Stomach smooth muscle (tissue), 2 donors: ENCODE results near the gene PKHD1.
"Not testable (repeated sequence)": the region's sequence is repeated elsewhere in the genome, so short reads cannot be mapped to it uniquely, and the experiment has no call there.

Source experiments
- H3K27ac ChIP-seq: one replicate; pipeline ENCODE4 v1.7.0; 2013; ENCODE audit warnings: mild to moderate bottlenecking, low read length, inconsistent platforms
- H3K27me3 ChIP-seq, 2 donors: one replicate each; pipeline ENCODE4 v1.7.0; 2013; ENCODE audit warnings: low read length in 2 of 2; ENCODE audit not compliant: insufficient read depth in 2 of 2, control insufficient read depth in 1 of 2
- H3K36me3 ChIP-seq, 2 donors: one replicate each; pipeline ENCODE4 v1.7.0; 2013; ENCODE audit warnings: low read length in 2 of 2; ENCODE audit not compliant: control insufficient read depth in 2 of 2, insufficient read depth in 2 of 2
- H3K4me1 ChIP-seq: one replicate; pipeline ENCODE4 v1.7.0; 2013; ENCODE audit warnings: low read length; ENCODE audit not compliant: control insufficient read depth, insufficient read depth
- H3K4me3 ChIP-seq, 2 donors: one replicate each; pipeline ENCODE4 v1.7.0; 2013; ENCODE audit warnings: low read length in 2 of 2
- H3K9ac ChIP-seq, 2 donors: one replicate each; pipeline ENCODE4 v1.7.0; 2013; ENCODE audit warnings: low read length in 2 of 2, mild to moderate bottlenecking in 1 of 2
- H3K9me3 ChIP-seq, 2 donors: one replicate each; pipeline ENCODE4 v1.7.0; 2013; ENCODE audit warnings: low read length in 2 of 2; ENCODE audit not compliant: control insufficient read depth in 2 of 2
- donor health status: healthy.
- donor health status: Pancreatic carcinoma.

Gene PKHD1

DNA sequence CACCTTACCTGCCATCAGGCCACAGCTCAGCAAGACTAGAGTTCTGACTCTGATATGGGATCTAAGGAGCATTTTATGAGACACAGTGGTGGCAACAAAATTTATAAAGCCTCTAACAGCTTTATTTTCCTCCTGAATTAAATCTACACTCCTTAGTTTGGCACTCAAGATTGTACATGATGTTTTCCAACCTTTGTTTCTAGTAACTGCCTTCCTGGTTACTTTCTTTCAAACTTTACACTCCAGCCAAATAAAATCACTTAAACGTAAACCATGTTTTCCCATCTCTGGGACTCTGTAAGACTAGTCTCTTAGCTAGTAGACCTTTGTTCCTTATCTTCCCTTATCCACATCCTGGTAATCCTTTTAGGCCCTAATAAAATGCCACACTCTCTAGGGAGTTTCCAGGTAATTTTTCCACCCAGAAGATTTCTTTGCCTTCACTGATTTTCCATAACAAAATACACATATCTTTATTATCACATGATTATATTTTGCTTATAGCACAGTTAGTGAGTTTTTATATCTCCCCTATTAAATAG lies 92.1 kb downstream of the PKHD1 start:
- no peaks in the 10 kb centered on the region for H3K4me1 ChIP-seq
- no peak overlapping the region for H3K9ac ChIP-seq
- no peak overlapping the region for H3K27ac ChIP-seq
- H3K9me3 ChIP-seq = no peaks in the 10 kb centered on the region
- no peaks in the 10 kb centered on the region for H3K36me3 ChIP-seq
- H3K4me3 ChIP-seq = no peak overlapping the region
- no peaks in the 10 kb centered on the region for H3K27me3 ChIP-seq

DNA sequence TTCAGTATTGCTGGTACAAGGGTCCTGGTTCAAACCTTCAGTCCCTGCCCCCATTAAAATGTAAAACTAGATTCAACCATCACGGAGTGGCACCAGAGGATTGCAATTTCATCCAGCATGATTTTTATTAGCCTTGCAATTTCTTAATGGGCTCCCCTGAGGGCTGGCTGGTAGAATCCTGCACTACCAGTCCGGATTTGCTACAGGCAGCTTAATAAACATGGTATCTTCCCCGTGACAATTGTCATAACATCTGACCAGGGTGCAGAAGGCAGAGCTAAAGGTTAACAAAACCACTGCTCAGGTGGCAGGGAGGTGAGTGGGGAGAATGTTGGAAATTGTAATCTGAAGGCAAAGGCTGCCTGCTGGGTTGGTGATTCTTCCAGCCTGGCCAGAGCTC lies 94.5 kb downstream of the PKHD1 start:
- Histone ChIP-seq H3K36me3 (no peaks in the 10 kb centered on the region), H3K9ac (no peak overlapping the region), H3K27ac (no peak overlapping the region), H3K4me3 (no peak overlapping the region), H3K4me1 (no peaks in the 10 kb centered on the region), H3K27me3 (no peaks in the 10 kb centered on the region), H3K9me3 (no peaks in the 10 kb centered on the region)

DNA sequence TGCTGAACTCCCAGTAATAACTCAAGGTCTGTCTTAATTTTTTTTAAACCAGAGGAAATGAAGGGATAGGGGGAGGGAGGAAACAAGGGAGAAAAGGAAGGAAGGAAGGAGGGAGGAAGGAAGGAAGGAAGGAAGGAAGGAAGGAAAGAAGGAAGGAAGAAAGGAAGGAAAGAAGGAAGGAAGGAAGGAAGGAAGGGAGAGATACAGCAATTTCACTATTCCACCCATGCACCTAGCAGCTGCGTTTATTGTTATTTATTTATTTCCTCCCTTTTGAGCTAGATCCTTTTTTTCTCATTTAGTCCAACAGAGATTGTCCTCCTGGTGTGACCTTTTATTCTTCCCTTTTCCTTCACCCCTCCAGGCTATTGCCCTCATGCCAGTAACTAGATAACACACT lies 97.6 kb downstream of the PKHD1 start:
- H3K27me3 ChIP-seq = no peaks in the 10 kb centered on the region
- no peak overlapping the region for H3K4me3 ChIP-seq
- H3K9me3 ChIP-seq = no peaks in the 10 kb centered on the region
- no peak overlapping the region for H3K27ac ChIP-seq
- no peaks in the 10 kb centered on the region for H3K36me3 ChIP-seq
- no peak overlapping the region for H3K9ac ChIP-seq
- no peaks in the 10 kb centered on the region for H3K4me1 ChIP-seq

DNA sequence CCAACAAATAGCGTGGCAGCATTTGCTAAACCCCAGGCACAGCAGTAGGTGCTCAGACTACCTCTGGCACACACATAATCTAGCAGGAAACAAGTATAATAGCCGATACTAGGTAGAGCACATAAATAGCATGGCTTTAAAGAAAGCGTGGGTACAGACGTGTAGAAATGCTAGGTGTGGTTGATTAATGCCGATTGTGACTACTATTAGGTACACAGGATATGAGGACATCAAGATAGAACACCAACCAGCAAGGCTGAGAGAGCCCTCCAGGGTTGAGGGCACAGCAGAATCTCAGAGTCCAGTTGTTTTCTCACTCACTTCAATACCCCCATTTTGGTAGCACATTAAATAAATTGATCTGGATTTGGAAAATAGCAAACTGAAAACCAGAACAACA lies 100.5 kb downstream of the PKHD1 start:
- Histone ChIP-seq H3K9me3 (no peaks in the 10 kb centered on the region), H3K4me3 (no peak overlapping the region), H3K27me3 (no peaks in the 10 kb centered on the region), H3K27ac (no peak overlapping the region), H3K36me3 (no peaks in the 10 kb centered on the region), H3K4me1 (no peaks in the 10 kb centered on the region), H3K9ac (no peak overlapping the region)

DNA sequence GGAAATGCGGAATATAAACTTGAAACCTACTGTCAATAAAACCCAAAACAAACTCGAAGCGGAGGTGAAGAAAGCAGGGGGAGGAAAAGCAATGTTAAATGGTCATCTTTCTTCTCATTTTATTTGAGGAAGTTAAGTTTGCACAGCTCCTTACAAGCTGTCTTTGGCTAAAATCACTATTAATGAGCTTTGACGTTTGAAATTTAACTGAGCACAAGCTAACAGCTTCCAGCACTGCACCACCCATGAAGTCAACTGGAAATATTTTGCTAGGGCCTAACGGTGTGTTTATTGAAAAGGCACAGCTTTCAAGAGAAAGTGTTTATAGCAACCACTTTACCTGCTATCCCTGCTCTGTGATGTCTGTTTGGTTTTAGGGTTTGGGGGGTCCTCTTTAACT lies 103.8 kb downstream of the PKHD1 start:
- Histone ChIP-seq H3K9ac (no peak overlapping the region), H3K4me3 (no peak overlapping the region), H3K9me3 (no peaks in the 10 kb centered on the region), H3K4me1 (no peaks in the 10 kb centered on the region), H3K27me3 (no peaks in the 10 kb centered on the region), H3K36me3 (no peaks in the 10 kb centered on the region), H3K27ac (no peak overlapping the region)

DNA sequence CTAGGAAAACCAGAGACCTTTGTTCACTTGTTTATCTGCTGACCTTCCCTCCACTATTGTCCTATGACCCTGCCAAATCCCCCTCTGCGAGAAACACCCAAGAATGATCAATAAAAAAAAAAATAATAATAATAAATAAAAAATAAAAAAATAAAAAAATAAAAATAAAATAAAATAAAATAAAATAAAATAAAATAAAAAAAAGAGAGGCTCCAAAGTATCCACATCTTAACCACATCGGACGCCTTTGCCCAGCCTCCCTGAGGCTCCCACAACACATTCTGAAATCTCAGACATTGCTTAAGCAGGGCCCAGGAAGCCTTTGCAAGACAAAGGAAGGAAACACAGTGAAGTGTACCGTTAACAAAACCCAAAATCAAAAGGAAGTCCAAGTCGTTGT lies 104.7 kb downstream of the PKHD1 start:
- H3K27ac ChIP-seq, H3K36me3 ChIP-seq, H3K4me3 ChIP-seq, H3K9ac ChIP-seq, H3K4me1 ChIP-seq, H3K9me3 ChIP-seq, H3K27me3 ChIP-seq: not testable (repeated sequence)

DNA sequence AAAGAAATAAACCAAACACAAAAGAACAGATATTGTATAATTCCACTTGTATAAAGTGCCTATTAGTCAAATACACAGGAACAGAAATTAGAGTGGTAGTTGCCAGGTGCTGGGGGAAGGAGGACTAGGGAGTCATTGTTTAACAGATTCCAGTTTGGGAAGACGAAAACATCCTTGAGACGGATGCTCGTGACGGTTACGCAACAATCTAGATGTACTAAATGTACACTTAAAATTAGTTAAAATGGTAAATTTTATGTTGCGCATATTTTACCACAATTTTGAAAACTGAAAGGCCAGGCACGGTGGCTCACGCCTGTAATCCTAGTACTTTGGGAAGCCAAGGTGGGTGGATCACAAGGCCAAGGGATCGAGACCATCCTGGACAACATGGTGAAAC lies 111.0 kb downstream of the PKHD1 start:
- Histone ChIP-seq H3K27ac (no peak overlapping the region), H3K4me1 (no peaks in the 10 kb centered on the region), H3K4me3 (no peak overlapping the region), H3K9ac (no peak overlapping the region), H3K9me3 (no peaks in the 10 kb centered on the region), H3K27me3 (no peaks in the 10 kb centered on the region), H3K36me3 (no peaks in the 10 kb centered on the region)

DNA sequence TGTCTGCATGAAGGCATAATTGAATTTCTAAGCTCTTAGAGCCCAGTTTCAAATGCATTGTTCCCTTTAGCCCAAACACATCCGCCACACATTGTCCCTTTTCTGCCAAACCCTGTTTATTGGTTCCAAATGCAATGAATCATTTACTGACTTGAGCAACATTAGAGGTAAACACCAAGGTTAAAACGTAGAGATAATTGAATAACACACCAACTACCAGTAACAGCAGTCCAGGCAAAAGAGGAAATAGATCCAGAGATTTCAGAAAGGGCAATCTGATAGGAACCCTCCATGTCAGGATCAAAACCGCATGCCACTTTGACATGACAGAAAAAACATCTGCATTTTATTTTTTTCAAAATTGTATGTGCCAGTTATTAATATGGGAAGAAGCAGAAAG lies 114.8 kb downstream of the PKHD1 start:
- Histone ChIP-seq H3K4me1 (no peaks in the 10 kb centered on the region), H3K9me3 (no peaks in the 10 kb centered on the region), H3K4me3 (no peak overlapping the region)

DNA sequence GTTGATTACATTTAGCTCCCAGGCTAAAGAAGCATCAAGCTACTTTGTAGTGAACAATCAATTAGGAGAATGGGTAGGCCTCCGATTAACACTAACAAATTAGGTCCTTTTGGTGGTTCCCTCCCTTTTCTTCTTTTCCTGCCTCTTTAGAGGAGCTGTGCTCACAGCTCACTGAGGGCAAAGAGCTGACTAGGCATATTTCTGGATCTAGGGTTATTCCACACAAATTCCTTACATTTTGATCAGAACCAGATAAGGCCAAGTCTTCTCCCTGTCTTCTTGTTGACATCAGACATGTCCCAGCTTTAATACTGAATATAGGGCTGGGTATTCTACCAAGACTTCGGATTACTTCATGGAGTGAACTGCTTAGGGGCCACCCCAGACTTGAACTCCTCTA lies 119.1 kb downstream of the PKHD1 start:
- peaks cover 0 to 2% of the 10 kb centered on the region in 2 donors for H3K27me3 ChIP-seq
- H3K27ac ChIP-seq = no peak overlapping the region
- H3K9me3 ChIP-seq = no peaks in the 10 kb centered on the region
- H3K36me3 ChIP-seq = no peaks in the 10 kb centered on the region
- no peak overlapping the region for H3K9ac ChIP-seq
- H3K4me1 ChIP-seq = no peaks in the 10 kb centered on the region
- no peak overlapping the region for H3K4me3 ChIP-seq

More for the DNA sequence above, 114.8 kb downstream of the PKHD1 start:
- no peak overlapping the region for H3K27ac ChIP-seq
- no peaks in the 10 kb centered on the region for H3K36me3 ChIP-seq
- no peak overlapping the region for H3K9ac ChIP-seq
- no peaks in the 10 kb centered on the region for H3K27me3 ChIP-seq

DNA sequence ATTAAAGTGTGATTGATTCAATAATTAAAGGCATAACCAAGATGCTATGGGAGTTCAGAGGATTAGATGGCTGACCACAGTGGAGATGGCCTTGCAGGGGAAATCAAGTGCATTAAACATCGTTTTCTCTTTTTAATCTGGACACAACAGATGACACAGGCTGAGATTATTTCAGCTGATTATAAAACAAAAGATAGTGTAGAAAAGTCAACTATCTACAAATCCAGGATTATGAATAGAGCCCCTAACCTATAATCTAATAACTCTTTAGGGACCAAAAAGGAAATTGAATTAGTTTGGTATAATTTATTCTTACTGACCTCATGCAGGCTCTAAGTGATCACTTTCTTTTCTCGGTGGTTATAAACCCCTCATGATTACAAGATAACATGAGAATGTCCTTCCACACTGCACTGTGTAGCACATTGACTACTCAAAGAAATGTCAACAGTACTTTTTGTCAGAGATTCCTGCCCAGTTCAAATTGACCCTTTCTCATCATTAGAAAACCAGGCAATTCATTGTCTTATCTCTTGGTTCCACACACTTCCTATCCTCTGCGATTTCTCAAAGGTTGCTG lies 122.1 kb downstream of the PKHD1 start:
- Histone ChIP-seq H3K27ac (no peak overlapping the region), H3K9me3 (no peaks in the 10 kb centered on the region), H3K27me3 (peaks cover 0 to 2% of the 10 kb centered on the region in 2 donors), H3K9ac (no peak overlapping the region), H3K4me1 (no peaks in the 10 kb centered on the region), H3K4me3 (no peak overlapping the region), H3K36me3 (no peaks in the 10 kb centered on the region)

DNA sequence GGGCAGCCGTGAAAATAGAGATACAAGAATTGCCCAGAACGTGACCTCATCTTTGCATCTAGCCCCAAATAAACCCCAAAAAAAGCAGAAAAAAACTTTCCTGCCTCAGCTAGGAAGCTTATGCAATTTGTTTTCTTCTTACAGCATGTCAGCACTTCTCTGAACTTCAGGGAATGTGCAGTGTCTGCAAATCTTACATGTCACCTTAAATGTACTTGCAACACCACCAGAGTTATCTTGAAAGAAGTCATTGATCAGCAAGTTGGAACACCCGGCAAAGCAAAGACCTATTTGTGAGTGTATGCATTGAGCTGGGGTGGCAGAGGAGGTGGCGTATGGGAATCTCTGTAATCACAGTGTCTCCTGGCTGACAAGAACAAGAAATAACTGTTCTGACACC lies 123.4 kb downstream of the PKHD1 start:
- H3K27me3 ChIP-seq = peaks cover 0 to 2% of the 10 kb centered on the region in 2 donors

More for the DNA sequence above, 123.4 kb downstream of the PKHD1 start:
- Histone ChIP-seq H3K4me1 (no peaks in the 10 kb centered on the region), H3K36me3 (no peaks in the 10 kb centered on the region), H3K4me3 (no peak overlapping the region), H3K9me3 (no peaks in the 10 kb centered on the region), H3K27ac (no peak overlapping the region), H3K9ac (no peak overlapping the region)
